Activated CD8-positive, alpha-beta memory T cell treated with anti-CD3 and anti-CD28 coated beads for 1 hour (primary cell): Measurements from ENCODE around the gene TMPRSS2.

Experiments
- DNase-seq, 2 donors: peaks; one replicate each; pipeline ENCODE4 v3.0.0-alpha.2; 2020; ENCODE audit warnings: low read depth in 1 of 2; ENCODE audit errors: extremely low read depth in 1 of 2

TMPRSS2 gene

GRCh38 chr21:41482980-41483379 is 25.0 kb downstream of the TMPRSS2 start:
- DNase-seq, result no peak

GRCh38 chr21:41482301-41482700 is 25.7 kb downstream of the TMPRSS2 start:
- no peak for DNase-seq

GRCh38 chr21:41481191-41481590 is 26.8 kb downstream of the TMPRSS2 start:
- no peak for DNase-seq

- no peak for DNase-seq
Measured at GRCh38 chr21:41480086-41480690, 27.8 kb downstream of the TMPRSS2 start.

GRCh38 chr21:41479686-41480085 is 28.3 kb downstream of the TMPRSS2 start:
- DNase-seq, result no peak

GRCh38 chr21:41478319-41479177 is 29.4 kb downstream of the TMPRSS2 start:
- DNase-seq, result no peak

GRCh38 chr21:41477641-41478318 is 30.2 kb downstream of the TMPRSS2 start:
- DNase-seq, result no peak

- no peak for DNase-seq
Measured at GRCh38 chr21:41475714-41476420, 32.1 kb downstream of the TMPRSS2 start.

GRCh38 chr21:41472753-41473548 is 35.0 kb downstream of the TMPRSS2 start:
- no peak for DNase-seq

GRCh38 chr21:41470054-41470453 is 37.9 kb downstream of the TMPRSS2 start:
- DNase-seq, result no peak

GRCh38 chr21:41466024-41466820 is 41.7 kb downstream of the TMPRSS2 start:
- DNase-seq, result no peak

- no peak for DNase-seq
Measured at GRCh38 chr21:41465176-41465781, 42.7 kb downstream of the TMPRSS2 start.

- peak; percentile 4 to 40 for DNase-seq
Measured at GRCh38 chr21:41460578-41461527, 47.1 kb downstream of the TMPRSS2 start.

- no peak for DNase-seq
Measured at GRCh38 chr21:41459884-41460534, 47.9 kb downstream of the TMPRSS2 start.

GRCh38 chr21:41458559-41458958 is 49.4 kb downstream of the TMPRSS2 start:
- DNase-seq, result no peak

GRCh38 chr21:41458121-41458520 is 49.8 kb downstream of the TMPRSS2 start:
- no peak for DNase-seq

- DNase-seq, result no peak
Measured at GRCh38 chr21:41453761-41454160, 54.2 kb downstream of the TMPRSS2 start.

- no peak for DNase-seq
Measured at GRCh38 chr21:41453198-41453597, 54.8 kb downstream of the TMPRSS2 start.
